Keratinocyte (primary cell): ENCODE results near the gene ASTN2. TPM values are rescaled to one million over a fixed set of nuclear protein-coding genes. Genes with fewer than 3 reads are reported as not detected.

Source experiments
- DNase-seq: peaks from one replicate; pipeline ENCODE4 v3.0.0-alpha.2; 2011; ENCODE audit warnings: low read depth, missing footprints, low spot score
- FAIRE-seq: peaks from 2 replicates; lab custom pipeline; 2011; peaks lifted over from hg19 to GRCh38; lab: Jason Lieb, UNC
- H2AFZ ChIP-seq: 2 replicates; pipeline ENCODE4 v1.6.0; 2012; ENCODE audit warnings: low read length, control low read depth, inconsistent platforms; ENCODE audit not compliant: control insufficient read depth
- H3K27ac ChIP-seq: 2 replicates; pipeline ENCODE4 v1.5.1; 2011; ENCODE audit warnings: low read length; ENCODE audit not compliant: control insufficient read depth, insufficient read depth
- H3K27me3 ChIP-seq: 3 replicates; pipeline ENCODE4 v1.6.0; 2011; ENCODE audit warnings: low read length; ENCODE audit not compliant: control insufficient read depth, insufficient read depth; ENCODE audit errors: extremely low read depth
- H3K36me3 ChIP-seq, 2 experiments: 2 replicates in 1 of 2; 3 replicates in 1 of 2; pipeline ENCODE4 v1.5.1; 2011; ENCODE audit warnings: low read length in 2 of 2, mild to moderate bottlenecking in 1 of 2; ENCODE audit not compliant: control insufficient read depth in 2 of 2, insufficient read depth in 2 of 2; ENCODE audit errors: extremely low read depth in 1 of 2
- H3K4me1 ChIP-seq: 3 replicates; pipeline ENCODE4 v1.5.1; 2011; ENCODE audit warnings: low read length; ENCODE audit not compliant: control insufficient read depth, insufficient read depth; ENCODE audit errors: extremely low read depth
- H3K4me2 ChIP-seq: 3 replicates; pipeline ENCODE4 v1.6.0; 2011; ENCODE audit warnings: low read depth, low read length; ENCODE audit not compliant: control insufficient read depth, insufficient read depth; ENCODE audit errors: extremely low read depth
- H3K4me3 ChIP-seq, 3 experiments: fragments of 200-600 bp in 1 of 3; sonication (generic) in 1 of 3; 2 replicates in 2 of 3; 3 replicates in 1 of 3; pipeline ENCODE4 v1.5.1; 2011 to 2016; ENCODE audit warnings: low read length in 3 of 3, mild to moderate bottlenecking in 3 of 3, control low read depth in 2 of 3, inconsistent platforms in 1 of 3, low read depth in 1 of 3, mixed read lengths in 1 of 3, mixed run types in 1 of 3, moderate library complexity in 1 of 3; ENCODE audit not compliant: control insufficient read depth in 2 of 3, insufficient read depth in 2 of 3; ENCODE audit errors: extremely low read depth in 1 of 3
- H3K79me2 ChIP-seq: 2 replicates; pipeline ENCODE4 v1.6.0; 2012; ENCODE audit warnings: low read length; ENCODE audit not compliant: control insufficient read depth, insufficient read depth
- H3K9ac ChIP-seq: 3 replicates; pipeline ENCODE4 v1.6.0; 2011; ENCODE audit warnings: low read length; ENCODE audit not compliant: control insufficient read depth, insufficient read depth; ENCODE audit errors: extremely low read depth
- H3K9me1 ChIP-seq: 3 replicates; pipeline ENCODE4 v1.6.0; 2011; ENCODE audit warnings: low read length; ENCODE audit not compliant: control insufficient read depth, insufficient read depth; ENCODE audit errors: extremely low read depth
- H3K9me3 ChIP-seq: 2 replicates; pipeline ENCODE4 v1.5.1; 2012; ENCODE audit warnings: low read depth, low read length; ENCODE audit not compliant: control insufficient read depth
- H4K20me1 ChIP-seq: 3 replicates; pipeline ENCODE4 v1.6.0; 2011; ENCODE audit warnings: low read length; ENCODE audit not compliant: control insufficient read depth, insufficient read depth; ENCODE audit errors: extremely low read depth
- CTCF ChIP-seq, 3 experiments: IDR thresholded peaks in 1 of 3; conservative IDR thresholded peaks in 1 of 3; optimal IDR thresholded peaks in 1 of 3; 2 replicates in 2 of 3; 3 replicates in 1 of 3; pipeline versions ENCODE3 to v1.5.1; 2011; ENCODE audit warnings: low read length in 3 of 3, mild to moderate bottlenecking in 3 of 3, moderate library complexity in 2 of 3, control low read depth in 1 of 3, inconsistent platforms in 1 of 3; ENCODE audit not compliant: insufficient read depth in 2 of 3; ENCODE audit errors: extremely low read depth in 1 of 3
- EZH2 ChIP-seq: IDR thresholded peaks from one replicate; pipeline ENCODE4 v1.6.1; 2012; ENCODE audit warnings: inconsistent platforms, mild to moderate bottlenecking, low read length, moderate library complexity
- dilution Hi-C: fragments of 300-500 bp; cut with MboI; formaldehyde crosslinking; loops from one replicate; pipeline ENCODE4 v1.7.0; 2020; ENCODE audit warnings: low sequenced_read_pairs; ENCODE audit not compliant: extremely low pct_ligation_motif_present
- polyA plus RNA-seq, 5 experiments: library from polyadenylated mRNA; depleted of rRNA in 3 of 5; stranded (reverse) in 3 of 5; stranded (forward) in 1 of 5; unstranded in 1 of 5; fragments of >200 nt; gene quantifications; 1 replicate in 1 of 5; 2 replicates in 3 of 5; 3 replicates in 1 of 5; pipeline versions ENCODE4 v1.2.1 to v1.2.3, GENCODE V29; 2011 to 2012; ENCODE audit warnings: missing spikeins in 2 of 5, low read depth in 1 of 5, low replicate concordance in 1 of 5

Gene ASTN2
- polyA plus RNA-seq, 1 donor (not counting 4 experiments of a cell fraction or from before 2014, with no cell fraction given), result 0.31 TPM

GRCh38 chr9:116555119-116555518 lies 859.7 kb downstream of the ASTN2 start:
- Histone ChIP-seq H4K20me1 (no peaks in the 10 kb centered on the region), H3K4me3 (no peak overlapping the region), H3K9me3 (no peaks in the 10 kb centered on the region), H3K9me1 (no peaks in the 10 kb centered on the region), H3K79me2 (no peaks in the 10 kb centered on the region), H3K4me1 (peaks cover 14% of the 10 kb centered on the region), H3K9ac (no peak overlapping the region), H3K36me3 (no peaks in the 10 kb centered on the region), H2AFZ (no peak overlapping the region), H3K27ac (no peak overlapping the region), H3K4me2 (no peak overlapping the region), H3K27me3 (no peaks in the 10 kb centered on the region)
- FAIRE-seq (no peak), DNase-seq (no peak)
- TF ChIP-seq CTCF (optimal IDR thresholded peaks at IDR 0.05 in 1 of 3, IDR thresholded peaks at IDR 0.05 in 1 of 3, conservative IDR thresholded peaks at IDR 0.05 in 1 of 3; ENCODE audit: extremely low read depth in 1 of 3, insufficient read depth in 2 of 3, low read length in 3 of 3), result no peak
- TF ChIP-seq EZH2, result no peak
- dilution Hi-C loops, result no loop called here

GRCh38 chr9:116550696-116551436 lies 864.0 kb downstream of the ASTN2 start:
- no peaks in the 10 kb centered on the region for H3K36me3 ChIP-seq
- peaks cover 29% of the 10 kb centered on the region for H3K4me1 ChIP-seq
- no peaks in the 10 kb centered on the region for H3K79me2 ChIP-seq
- dilution Hi-C loops, result no loop called here
- H4K20me1 ChIP-seq, result no peaks in the 10 kb centered on the region
- H3K9me3 ChIP-seq, result no peaks in the 10 kb centered on the region
- H3K9ac ChIP-seq, result peak overlapping the region; percentile 42
- no peaks in the 10 kb centered on the region for H3K27me3 ChIP-seq
- H3K9me1 ChIP-seq, result no peaks in the 10 kb centered on the region
- H3K4me3 ChIP-seq, result no peak overlapping the region
- H3K4me2 ChIP-seq, result peak overlapping the region; percentile 29
- no peak for TF ChIP-seq EZH2
- no peak for TF ChIP-seq CTCF (optimal IDR thresholded peaks at IDR 0.05 in 1 of 3, IDR thresholded peaks at IDR 0.05 in 1 of 3, conservative IDR thresholded peaks at IDR 0.05 in 1 of 3; ENCODE audit: extremely low read depth in 1 of 3, insufficient read depth in 2 of 3, low read length in 3 of 3)
- DNase-seq (no peak), FAIRE-seq (no peak)
- H3K27ac ChIP-seq, result peak overlapping the region; percentile 84
- H2AFZ ChIP-seq, result no peak overlapping the region
